Body of pancreas (tissue), 4 donors: ENCODE data around the gene INKA1. TPM values are rescaled to one million over a fixed set of nuclear protein-coding genes. Genes with fewer than 3 reads are reported as not detected.

Experiments used
- ATAC-seq: fragments of 150-250 bp; one replicate; pipeline ENCODE4 v1.9.1; 2016
- DNase-seq, 4 donors: peaks; one replicate each; pipeline ENCODE4 v3.0.0-alpha.2; 2019
- H3K27ac ChIP-seq, 4 donors: fragments of 200-600 bp; sonication (generic); 1 replicate in 3 of 4; 2 replicates in 1 of 4; pipeline versions ENCODE4 v1.5.1 to v1.6.1; 2016 to 2019; ENCODE audit warnings: mild to moderate bottlenecking in 1 of 4, mixed read lengths in 1 of 4, moderate library complexity in 1 of 4
- H3K27me3 ChIP-seq, 2 donors: fragments of 200-600 bp; sonication (generic); one replicate each; pipeline ENCODE4 v1.6.0; 2016; ENCODE audit warnings: mild to moderate bottlenecking in 1 of 2
- H3K36me3 ChIP-seq, 2 donors: fragments of 200-600 bp; sonication (generic); replicated peaks in 1 of 2; 2 replicates each; pipeline ENCODE4 v1.5.1; 2016; ENCODE audit warnings: low read depth in 2 of 2; ENCODE audit not compliant: insufficient read depth in 1 of 2
- H3K4me1 ChIP-seq: fragments of 200-600 bp; sonication (generic); one replicate; pipeline ENCODE4 v1.6.0; 2016
- H3K4me3 ChIP-seq, 2 donors: fragments of 200-600 bp; sonication (generic); 1 replicate in 1 of 2; 2 replicates in 1 of 2; pipeline ENCODE4 v1.5.1; 2016 to 2019
- H3K9me3 ChIP-seq, 3 donors: fragments of 200-600 bp; sonication (generic); 1 replicate in 2 of 3; 2 replicates in 1 of 3; pipeline ENCODE4 v1.5.1; 2016
- POLR2A ChIP-seq, 3 donors: fragments of 450-650 bp; IDR thresholded peaks; one replicate each; pipeline ENCODE4 v1.6.1; 2016; ENCODE audit warnings: antibody characterized with exemption in 3 of 3, mild to moderate bottlenecking in 2 of 3
- WGBS, 2 donors: methylation state at CpG; one replicate each; pipeline ENCODE4 v1.1.5; 2017; 5-methylcytosine and 5-hydroxymethylcytosine counted together
- intact Hi-C: fragments of 100-400 bp; cut with DNase I; formaldehyde crosslinking; loops from one replicate; pipeline ENCODE4 v1.15.1; 2023
- total RNA-seq, 2 donors: library from RNA; depleted of rRNA; stranded (reverse); fragments of >200 nt; gene quantifications; one replicate each; pipeline ENCODE4 v1.1.0, GENCODE V29; 2016
- TF ChIP-seq, protein P1 (sequence below), 7 experiments: fragments of 450-650 bp in 4 of 7; fragments of 200-600 bp in 3 of 7; sonication (generic) in 3 of 7; IDR thresholded peaks; one replicate each; pipeline ENCODE4 v1.5.1; 2016 to 2019; ENCODE audit warnings: antibody characterized with exemption in 7 of 7

The INKA1 gene
- total RNA-seq, 2 donors from 2014 or later = 2.6 TPM; not detected in 1

DNA sequence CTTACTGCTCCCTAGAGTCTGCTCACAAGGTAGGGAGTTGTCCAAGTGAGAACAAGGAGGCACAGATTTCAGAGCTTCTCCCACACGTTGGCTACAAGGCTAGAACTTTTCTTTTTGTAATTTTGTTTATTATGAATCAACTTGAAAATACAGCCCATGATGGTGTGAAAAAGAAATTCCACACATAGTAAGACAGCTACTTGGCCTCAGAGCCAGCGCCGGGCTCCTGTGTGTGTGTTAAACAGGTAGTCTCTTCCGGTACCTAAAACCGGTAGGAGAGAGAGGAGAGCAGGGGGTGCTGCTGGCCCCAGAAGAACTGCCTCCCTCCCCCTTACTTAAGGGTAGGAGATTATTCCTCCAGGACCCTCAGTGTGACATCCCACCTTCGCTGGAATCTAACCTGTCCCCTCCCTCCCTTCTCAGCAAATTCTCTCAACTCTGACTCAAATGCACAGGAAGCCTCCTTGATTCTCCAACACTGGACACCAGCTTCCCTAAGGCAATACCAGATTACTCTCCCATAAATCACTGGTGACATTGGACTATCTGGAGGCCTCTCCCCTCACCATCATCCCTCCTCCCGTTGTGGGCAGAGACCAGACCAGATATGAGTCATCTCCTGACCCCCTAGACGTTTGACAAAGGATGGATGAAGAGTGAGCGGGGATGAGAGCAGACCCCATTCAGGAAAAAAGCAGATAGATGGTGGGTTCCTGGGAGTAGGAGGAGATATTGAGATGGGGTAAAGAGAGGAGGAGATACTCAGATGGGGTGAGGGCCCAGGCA is 12.2 kb upstream of the INKA1 start:
- ATAC-seq (no peak), DNase-seq (no peak)
- Histone ChIP-seq H3K4me3 (no peak overlapping the region), H3K9me3 (no peaks in the 10 kb centered on the region), H3K36me3 (no peaks in the 10 kb centered on the region), H3K27me3 (no peaks in the 10 kb centered on the region), H3K4me1 (peaks cover 9% of the 10 kb centered on the region), H3K27ac (no peak overlapping the region)
- intact Hi-C loops = no loop called here
- WGBS, 2 donors = 61 to 71% methylated on average over 9 of the region's 9 CpGs
- TF ChIP-seq, protein P1, sequence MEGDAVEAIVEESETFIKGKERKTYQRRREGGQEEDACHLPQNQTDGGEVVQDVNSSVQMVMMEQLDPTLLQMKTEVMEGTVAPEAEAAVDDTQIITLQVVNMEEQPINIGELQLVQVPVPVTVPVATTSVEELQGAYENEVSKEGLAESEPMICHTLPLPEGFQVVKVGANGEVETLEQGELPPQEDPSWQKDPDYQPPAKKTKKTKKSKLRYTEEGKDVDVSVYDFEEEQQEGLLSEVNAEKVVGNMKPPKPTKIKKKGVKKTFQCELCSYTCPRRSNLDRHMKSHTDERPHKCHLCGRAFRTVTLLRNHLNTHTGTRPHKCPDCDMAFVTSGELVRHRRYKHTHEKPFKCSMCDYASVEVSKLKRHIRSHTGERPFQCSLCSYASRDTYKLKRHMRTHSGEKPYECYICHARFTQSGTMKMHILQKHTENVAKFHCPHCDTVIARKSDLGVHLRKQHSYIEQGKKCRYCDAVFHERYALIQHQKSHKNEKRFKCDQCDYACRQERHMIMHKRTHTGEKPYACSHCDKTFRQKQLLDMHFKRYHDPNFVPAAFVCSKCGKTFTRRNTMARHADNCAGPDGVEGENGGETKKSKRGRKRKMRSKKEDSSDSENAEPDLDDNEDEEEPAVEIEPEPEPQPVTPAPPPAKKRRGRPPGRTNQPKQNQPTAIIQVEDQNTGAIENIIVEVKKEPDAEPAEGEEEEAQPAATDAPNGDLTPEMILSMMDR (IDR thresholded peaks at IDR 0.05) = no peak
- no peak for TF ChIP-seq POLR2A (IDR thresholded peaks at IDR 0.05)

DNA sequence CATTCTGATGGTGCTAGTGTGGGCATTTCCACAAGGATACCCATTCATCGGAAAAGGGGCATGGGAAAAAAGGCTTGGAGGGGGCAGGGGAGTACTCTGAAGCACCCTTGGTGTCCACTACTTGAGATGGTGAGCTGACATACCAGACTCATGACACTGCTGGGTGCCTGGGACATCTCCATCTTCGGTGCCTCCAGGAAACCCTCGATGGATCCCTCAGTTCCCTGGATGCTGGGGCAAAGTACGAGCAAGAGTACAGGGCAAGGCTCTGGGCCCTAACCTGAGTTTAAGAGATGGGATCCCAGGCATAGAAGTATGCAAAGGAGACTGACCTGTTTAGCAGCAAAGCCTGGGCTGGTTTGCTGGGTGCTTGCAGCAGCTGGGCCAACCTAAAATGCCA is 11.5 kb upstream of the INKA1 start:
- DNase-seq = no peak
- WGBS, 2 donors = 77 to 83% methylated on average over 4 of the region's 4 CpGs

DNA sequence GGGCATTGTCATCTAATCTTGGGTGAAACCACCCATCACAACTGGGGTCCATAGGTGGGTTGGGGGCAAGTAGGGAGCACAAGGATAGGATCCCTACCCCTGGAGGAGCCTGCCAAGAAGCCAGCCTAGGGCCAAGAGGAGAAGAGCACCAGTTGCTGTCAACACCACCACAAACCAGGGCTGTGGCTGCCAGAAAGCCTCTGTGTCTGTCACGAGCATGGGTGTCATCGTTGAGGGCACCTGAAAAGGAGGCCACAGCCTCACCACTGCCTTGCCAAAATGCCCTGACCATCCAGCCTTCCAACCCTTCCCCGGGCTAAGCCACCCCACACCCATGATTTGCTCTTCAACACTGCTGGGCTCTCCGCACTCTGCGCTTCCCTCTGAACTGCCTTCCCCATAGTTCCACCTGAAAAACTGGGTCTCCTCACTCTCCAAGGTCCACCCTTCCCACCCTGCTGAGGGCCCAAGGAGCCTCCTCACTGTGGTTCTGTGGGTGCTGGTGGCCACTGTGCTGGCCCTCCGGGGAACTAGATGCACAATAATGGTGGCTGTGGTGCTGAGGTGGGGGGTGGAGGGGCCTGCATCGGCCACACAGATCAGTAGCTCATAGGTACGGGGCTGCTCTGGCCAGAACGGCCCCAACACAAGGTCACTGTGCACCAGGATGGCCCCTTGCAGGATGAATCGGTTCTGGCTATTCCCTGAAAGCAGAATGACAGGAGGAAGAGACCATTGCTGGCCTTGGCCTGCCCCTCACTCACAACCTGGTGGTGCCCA is 10.5 kb upstream of the INKA1 start:
- WGBS, 2 donors = 78 to 81% methylated on average over 6 to 10 of the region's 10 CpGs
- no peak for DNase-seq
- no peak for TF ChIP-seq POLR2A (IDR thresholded peaks at IDR 0.05)
- TF ChIP-seq, protein P1 (IDR thresholded peaks at IDR 0.05) = no peak
- Histone ChIP-seq H3K27me3 (no peaks in the 10 kb centered on the region), H3K4me1 (no peaks in the 10 kb centered on the region), H3K36me3 (no peaks in the 10 kb centered on the region), H3K9me3 (no peaks in the 10 kb centered on the region), H3K27ac (no peak overlapping the region), H3K4me3 (no peak overlapping the region)
- intact Hi-C loops = no loop called here
- no peak for ATAC-seq

More for the DNA sequence above, 11.5 kb upstream of the INKA1 start:
- no peak for TF ChIP-seq POLR2A (IDR thresholded peaks at IDR 0.05)
- TF ChIP-seq, protein P1 (IDR thresholded peaks at IDR 0.05) = no peak
- H3K27me3 ChIP-seq = no peaks in the 10 kb centered on the region
- H3K9me3 ChIP-seq = no peaks in the 10 kb centered on the region
- no peak overlapping the region for H3K4me3 ChIP-seq
- no peak overlapping the region for H3K27ac ChIP-seq
- no peaks in the 10 kb centered on the region for H3K36me3 ChIP-seq
- ATAC-seq = no peak
- intact Hi-C loops = no loop called here
- peaks cover 8% of the 10 kb centered on the region for H3K4me1 ChIP-seq

DNA sequence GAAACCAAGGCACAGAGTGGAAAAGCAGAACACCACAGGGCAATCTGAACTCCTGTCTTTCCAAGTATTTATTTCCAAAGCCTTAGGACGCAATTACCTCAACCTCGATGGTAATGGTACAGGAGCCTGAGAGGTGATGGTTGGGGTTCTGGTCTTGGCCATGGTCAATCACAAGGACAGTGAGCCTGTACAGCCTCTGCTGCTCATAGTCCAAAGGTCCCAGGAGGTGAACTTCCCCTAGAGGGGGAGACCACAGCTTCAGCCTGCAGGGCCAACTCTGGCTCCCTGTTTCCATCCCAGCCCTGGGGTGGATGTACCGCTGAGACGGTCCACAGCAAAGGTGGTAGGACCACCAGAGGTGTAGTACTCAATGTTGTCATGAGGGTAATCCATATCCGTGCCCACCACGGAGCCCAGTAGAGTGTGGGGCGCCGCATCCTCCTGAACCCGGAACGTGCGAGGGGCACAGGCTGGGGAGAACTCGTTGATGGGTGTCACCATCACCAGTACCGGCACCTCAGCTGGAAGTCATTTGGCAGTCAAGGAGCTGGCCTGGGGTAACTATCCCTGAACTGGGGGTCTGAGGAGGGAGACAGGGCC is 9.5 kb upstream of the INKA1 start:
- Histone ChIP-seq H3K4me3 (no peak overlapping the region), H3K9me3 (no peaks in the 10 kb centered on the region), H3K36me3 (no peaks in the 10 kb centered on the region), H3K27me3 (no peaks in the 10 kb centered on the region), H3K27ac (no peak overlapping the region), H3K4me1 (no peaks in the 10 kb centered on the region)
- TF ChIP-seq POLR2A (IDR thresholded peaks at IDR 0.05) = no peak
- TF ChIP-seq, protein P1 (IDR thresholded peaks at IDR 0.05) = no peak
- intact Hi-C loops = no loop called here
- no peak for DNase-seq
- 83 to 84% methylated on average over 6 to 13 of the region's 13 CpGs for WGBS, 2 donors
- ATAC-seq = no peak
